MCF 10A (cell line): ENCODE measurements around the gene PSAP. TPM values are rescaled to one million over a fixed set of nuclear protein-coding genes. Genes with fewer than 3 reads are reported as not detected.

ENCODE experiments used
- BruUV-seq: library from RNA; stranded (reverse); fragments of 400-500 nt; replicated peaks from 2 replicates; lab custom pipeline; 2021; lab: Mats Ljungman, UMichigan
- CTCF ChIA-PET: fragments of 300-600 bp; sonication (Branson Sonifier 250); formaldehyde crosslinking; extraction: SDS; loops from one replicate; lab custom pipeline; 2021; ENCODE audit warnings: antibody characterized with exemption, inconsistent platforms; lab: Yijun Ruan, JAX
- POLR2A ChIA-PET: fragments of 300-600, 350-650 bp; sonication (Branson Sonifier 250); formaldehyde crosslinking; extraction: SDS; loops from one replicate; lab custom pipeline; 2020; ENCODE audit warnings: antibody characterized with exemption, inconsistent platforms; lab: Yijun Ruan, JAX
- DNase-seq: peaks from one replicate; pipeline ENCODE4 v3.0.0-alpha.2; 2018; ENCODE audit not compliant: unreplicated experiment
- H3K27ac Mint-ChIP-seq: one replicate; pipeline ENCODE4 v1.8.0; 2022; ENCODE audit warnings: mild to moderate bottlenecking, low read depth, mixed read lengths; ENCODE audit not compliant: unreplicated experiment
- H3K27me3 Mint-ChIP-seq: one replicate; pipeline ENCODE4 v1.8.0; 2022; ENCODE audit warnings: mixed read lengths; ENCODE audit not compliant: insufficient read depth, unreplicated experiment
- H3K36me3 Mint-ChIP-seq: one replicate; pipeline ENCODE4 v1.8.0; 2022; ENCODE audit warnings: mild to moderate bottlenecking, moderate library complexity, mixed read lengths; ENCODE audit not compliant: insufficient read depth, unreplicated experiment
- H3K4me1 Mint-ChIP-seq: one replicate; pipeline ENCODE4 v1.8.0; 2022; ENCODE audit warnings: mixed read lengths; ENCODE audit not compliant: insufficient read depth, unreplicated experiment
- H3K4me3 Mint-ChIP-seq: one replicate; pipeline ENCODE4 v1.8.0; 2022; ENCODE audit warnings: mild to moderate bottlenecking, moderate library complexity, mixed read lengths; ENCODE audit not compliant: unreplicated experiment
- H3K9me3 Mint-ChIP-seq: one replicate; pipeline ENCODE4 v1.8.0; 2022; ENCODE audit warnings: mixed read lengths; ENCODE audit not compliant: unreplicated experiment
- intact Hi-C: fragments of 100-400 bp; cut with micrococcal nuclease; formaldehyde crosslinking; loops from 2 replicates; pipeline ENCODE4 v1.14.1; 2022
- total RNA-seq: library from RNA; stranded (reverse); gene quantifications from 2 replicates; pipeline ENCODE4 v1.2.3, GENCODE V29; 2022
- TF ChIP-seq, protein P1 (sequence below): fragments of 200-600 bp; IDR thresholded peaks from one replicate; pipeline ENCODE4 v1.8.0; 2022; ENCODE audit warnings: antibody characterized with exemption, mild to moderate bottlenecking; ENCODE audit not compliant: unreplicated experiment

Gene PSAP
- total RNA-seq, 1 experiment from 2014 or later = 506 TPM

DNA sequence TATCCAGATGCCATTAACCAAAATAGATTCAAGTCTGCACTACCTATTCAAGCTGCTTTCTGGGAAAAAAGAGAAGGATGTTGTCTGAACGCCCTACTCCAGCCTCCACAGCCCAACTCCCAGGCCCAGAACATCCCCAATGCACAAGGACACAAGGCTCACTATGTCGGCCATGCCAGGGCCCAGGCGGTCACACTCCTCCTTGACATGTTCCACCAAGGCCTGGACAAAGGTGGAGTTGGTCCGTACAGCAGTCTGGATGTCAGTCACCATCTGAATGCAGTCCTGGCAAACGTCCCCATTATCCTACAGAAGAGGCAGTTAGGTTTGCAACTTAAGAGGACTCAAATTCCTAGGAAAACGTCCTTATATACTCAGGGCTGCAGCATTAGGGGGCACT lies 23.2 kb downstream of the PSAP start:
- BruUV-seq = no TSS peak
- Mint-ChIP-seq H3K27me3 (no peaks in the 10 kb centered on the region), H3K36me3 (peaks cover 96% of the 10 kb centered on the region), H3K4me3 (no peak overlapping the region), H3K4me1 (peaks cover 12% of the 10 kb centered on the region), H3K9me3 (no peaks in the 10 kb centered on the region), H3K27ac (no peak overlapping the region)
- TF ChIP-seq, protein P1, sequence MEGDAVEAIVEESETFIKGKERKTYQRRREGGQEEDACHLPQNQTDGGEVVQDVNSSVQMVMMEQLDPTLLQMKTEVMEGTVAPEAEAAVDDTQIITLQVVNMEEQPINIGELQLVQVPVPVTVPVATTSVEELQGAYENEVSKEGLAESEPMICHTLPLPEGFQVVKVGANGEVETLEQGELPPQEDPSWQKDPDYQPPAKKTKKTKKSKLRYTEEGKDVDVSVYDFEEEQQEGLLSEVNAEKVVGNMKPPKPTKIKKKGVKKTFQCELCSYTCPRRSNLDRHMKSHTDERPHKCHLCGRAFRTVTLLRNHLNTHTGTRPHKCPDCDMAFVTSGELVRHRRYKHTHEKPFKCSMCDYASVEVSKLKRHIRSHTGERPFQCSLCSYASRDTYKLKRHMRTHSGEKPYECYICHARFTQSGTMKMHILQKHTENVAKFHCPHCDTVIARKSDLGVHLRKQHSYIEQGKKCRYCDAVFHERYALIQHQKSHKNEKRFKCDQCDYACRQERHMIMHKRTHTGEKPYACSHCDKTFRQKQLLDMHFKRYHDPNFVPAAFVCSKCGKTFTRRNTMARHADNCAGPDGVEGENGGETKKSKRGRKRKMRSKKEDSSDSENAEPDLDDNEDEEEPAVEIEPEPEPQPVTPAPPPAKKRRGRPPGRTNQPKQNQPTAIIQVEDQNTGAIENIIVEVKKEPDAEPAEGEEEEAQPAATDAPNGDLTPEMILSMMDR = no peak
- DNase-seq = no peak
- POLR2A ChIA-PET = interaction anchor here (0.6 to 0.8 kb wide), 3 partner anchors 11 to 133 kb away, joined by 3 read pairs; no protein-coding TSS in a partner anchor
- intact Hi-C loops = no loop called here
- CTCF ChIA-PET = interaction anchor here (1.2 kb wide), 1 partner anchor 444 kb away, joined by 4 read pairs; no protein-coding TSS in a partner anchor

DNA sequence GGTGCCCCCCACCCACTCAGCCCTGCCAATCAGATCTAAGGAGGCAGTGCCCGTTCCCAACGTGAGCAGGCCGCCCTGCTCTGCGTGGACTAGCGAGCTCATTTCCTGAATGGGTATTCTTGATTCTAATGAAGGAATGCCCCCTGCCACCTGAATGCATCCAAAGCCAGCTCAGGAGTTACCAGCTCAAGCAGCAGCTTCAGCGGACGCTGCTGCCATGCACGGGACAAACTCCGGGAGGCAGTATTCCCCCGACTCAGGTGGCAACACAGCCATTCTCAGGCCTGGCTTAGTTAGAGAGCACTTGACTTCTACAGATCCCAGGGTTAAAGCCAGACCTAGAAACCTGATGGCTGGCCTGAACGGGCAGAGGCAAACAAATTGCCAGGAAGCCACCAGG lies 25.8 kb downstream of the PSAP start:
- ChIA-PET CTCF (interaction anchor here (0.6 kb wide), 2 partner anchors 137 to 400 kb away, joined by 3 read pairs; no protein-coding TSS in a partner anchor), POLR2A (no interaction called here)
- H3K9me3 Mint-ChIP-seq = no peaks in the 10 kb centered on the region
- BruUV-seq = no TSS peak
- H3K36me3 Mint-ChIP-seq = peaks cover 91% of the 10 kb centered on the region
- no peaks in the 10 kb centered on the region for H3K27me3 Mint-ChIP-seq
- no peaks in the 10 kb centered on the region for H3K4me1 Mint-ChIP-seq
- no peak overlapping the region for H3K4me3 Mint-ChIP-seq
- intact Hi-C loops = no loop called here
- TF ChIP-seq, protein P1 = no peak
- no peak overlapping the region for H3K27ac Mint-ChIP-seq
- DNase-seq = no peak

DNA sequence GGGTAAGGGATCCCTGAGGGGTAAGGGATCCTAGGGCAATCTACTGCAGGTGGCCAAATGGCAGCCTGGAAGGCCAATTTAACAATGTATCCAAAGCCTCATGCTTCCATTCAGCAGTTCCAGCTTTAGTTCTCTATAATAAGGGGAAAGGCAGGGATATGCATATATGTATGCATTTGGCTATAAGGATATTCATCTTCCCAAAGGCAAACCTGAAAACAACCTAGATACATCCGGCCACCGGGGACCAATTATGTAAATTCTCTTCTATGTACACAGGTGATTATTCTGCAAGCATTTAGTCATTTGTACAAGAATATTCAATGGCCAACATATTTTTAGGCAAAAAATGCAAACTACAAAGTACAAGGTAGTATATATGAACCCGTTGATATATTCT lies 26.7 kb downstream of the PSAP start:
- no peaks in the 10 kb centered on the region for H3K27me3 Mint-ChIP-seq
- POLR2A ChIA-PET = no interaction called here
- H3K9me3 Mint-ChIP-seq = no peaks in the 10 kb centered on the region
- TF ChIP-seq, protein P1 = no peak
- no peak overlapping the region for H3K4me3 Mint-ChIP-seq
- CTCF ChIA-PET = interaction anchor here (0.7 kb wide), 1 partner anchor 67 kb away, joined by 3 read pairs; no protein-coding TSS in a partner anchor
- no peaks in the 10 kb centered on the region for H3K4me1 Mint-ChIP-seq
- no peak overlapping the region for H3K27ac Mint-ChIP-seq
- DNase-seq = no peak
- TSS peak; percentile 1 for BruUV-seq
- peaks cover 91% of the 10 kb centered on the region for H3K36me3 Mint-ChIP-seq
- intact Hi-C loops = no loop called here

DNA sequence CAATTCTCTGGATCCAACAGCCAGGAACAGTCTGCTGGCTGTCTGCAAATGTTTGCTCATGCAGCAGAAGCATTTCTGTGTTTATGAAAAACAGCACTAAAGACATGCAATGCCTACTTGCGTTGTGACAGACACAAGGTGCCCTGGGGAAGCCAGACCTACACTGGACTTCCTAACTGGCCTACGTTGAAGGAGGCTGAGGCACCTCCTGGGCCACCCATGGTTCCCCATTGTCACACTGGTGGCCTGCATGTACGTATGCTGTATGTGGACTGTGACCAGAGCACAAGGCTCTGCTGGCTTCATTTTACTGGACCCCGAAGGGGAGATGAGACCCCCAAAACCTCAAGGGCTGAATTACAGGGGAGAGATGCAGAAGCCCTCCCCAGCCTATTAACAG lies 27.7 kb downstream of the PSAP start:
- no peaks in the 10 kb centered on the region for H3K4me1 Mint-ChIP-seq
- H3K27ac Mint-ChIP-seq = no peak overlapping the region
- H3K36me3 Mint-ChIP-seq = peaks cover 91% of the 10 kb centered on the region
- ChIA-PET CTCF (no interaction called here), POLR2A (no interaction called here)
- no peaks in the 10 kb centered on the region for H3K27me3 Mint-ChIP-seq
- BruUV-seq = no TSS peak
- intact Hi-C loops = no loop called here
- no peak for DNase-seq
- no peaks in the 10 kb centered on the region for H3K9me3 Mint-ChIP-seq
- H3K4me3 Mint-ChIP-seq = no peak overlapping the region
- TF ChIP-seq, protein P1 = no peak
